GM12891 (cell line): Measurements from ENCODE around the gene AGBL1.

Experiments used
- POLR2A ChIP-seq: IDR thresholded peaks from 2 replicates; pipeline ENCODE4 v1.6.1; 2011; ENCODE audit warnings: low read depth, low read length, control low read depth
- POLR2AphosphoS5 ChIP-seq: IDR thresholded peaks from 2 replicates; pipeline ENCODE4 v1.6.1; 2011; ENCODE audit warnings: low read depth, low read length, control low read depth
- TAF1 ChIP-seq: IDR thresholded peaks from 2 replicates; pipeline ENCODE4 v1.6.1; 2011; ENCODE audit warnings: low read depth, low read length, control low read depth

GRCh38 chr15:86870846-86871245, 791.2 kb downstream of the AGBL1 start:
- TF ChIP-seq POLR2A (no peak), TAF1 (no peak), POLR2AphosphoS5 (no peak)
